Measurements from ENCODE around the gene MUC4.

Gene MUC4

DNA sequence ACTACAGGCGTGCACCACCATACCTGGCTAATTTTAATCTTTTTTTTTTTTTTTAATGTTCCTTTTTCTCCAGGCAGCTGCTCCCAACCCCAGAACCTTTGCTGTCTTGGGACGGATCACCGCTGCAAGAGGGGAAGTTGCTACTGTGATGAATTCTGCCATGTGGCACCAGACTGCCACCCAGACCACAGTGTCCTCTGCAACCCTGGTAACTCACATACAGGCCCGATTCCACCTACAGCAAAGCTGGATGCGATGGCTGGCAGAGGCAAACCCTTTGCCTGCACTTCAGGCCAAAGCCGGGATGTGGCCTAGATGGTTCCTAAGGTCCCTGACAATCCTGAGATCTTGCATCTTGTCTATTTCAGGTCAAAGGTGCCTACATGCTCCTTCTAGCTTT is 103.7 kb downstream of the MUC4 start:
- DNase-seq (ENCODE audit: low read depth) = no peak
- TF ChIP-seq CTCF (IDR thresholded peaks at IDR 0.05; ENCODE audit: low read depth, low read length) (no peak), MYC (IDR thresholded peaks at IDR 0.05; ENCODE audit: low read depth, low read length) (no peak), POLR2A (IDR thresholded peaks at IDR 0.05; ENCODE audit: extremely low read depth, insufficient read length) (no peak)
- TF ChIP-seq, protein P1, sequence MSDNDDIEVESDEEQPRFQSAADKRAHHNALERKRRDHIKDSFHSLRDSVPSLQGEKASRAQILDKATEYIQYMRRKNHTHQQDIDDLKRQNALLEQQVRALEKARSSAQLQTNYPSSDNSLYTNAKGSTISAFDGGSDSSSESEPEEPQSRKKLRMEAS (IDR thresholded peaks at IDR 0.05; ENCODE audit: low read depth, low read length) = no peak

GRCh38 chr3:195705081-195705991 is 106.4 kb downstream of the MUC4 start:
- no peak overlapping the region for H3K4me3 ChIP-seq (ENCODE audit: low read depth, low read length)
- TF ChIP-seq POLR2A (IDR thresholded peaks at IDR 0.05; ENCODE audit: extremely low read depth, insufficient read length) (no peak), MYC (IDR thresholded peaks at IDR 0.05; ENCODE audit: low read depth, low read length) (no peak), CTCF (IDR thresholded peaks at IDR 0.05; ENCODE audit: low read depth, low read length) (no peak)
- TF ChIP-seq, protein P1 (IDR thresholded peaks at IDR 0.05; ENCODE audit: low read depth, low read length) = no peak
- DNase-seq (ENCODE audit: low read depth) = no peak

More for the DNA sequence above, 103.7 kb downstream of the MUC4 start:
- H3K4me3 ChIP-seq (ENCODE audit: low read depth, low read length) = no peak overlapping the region

DNA sequence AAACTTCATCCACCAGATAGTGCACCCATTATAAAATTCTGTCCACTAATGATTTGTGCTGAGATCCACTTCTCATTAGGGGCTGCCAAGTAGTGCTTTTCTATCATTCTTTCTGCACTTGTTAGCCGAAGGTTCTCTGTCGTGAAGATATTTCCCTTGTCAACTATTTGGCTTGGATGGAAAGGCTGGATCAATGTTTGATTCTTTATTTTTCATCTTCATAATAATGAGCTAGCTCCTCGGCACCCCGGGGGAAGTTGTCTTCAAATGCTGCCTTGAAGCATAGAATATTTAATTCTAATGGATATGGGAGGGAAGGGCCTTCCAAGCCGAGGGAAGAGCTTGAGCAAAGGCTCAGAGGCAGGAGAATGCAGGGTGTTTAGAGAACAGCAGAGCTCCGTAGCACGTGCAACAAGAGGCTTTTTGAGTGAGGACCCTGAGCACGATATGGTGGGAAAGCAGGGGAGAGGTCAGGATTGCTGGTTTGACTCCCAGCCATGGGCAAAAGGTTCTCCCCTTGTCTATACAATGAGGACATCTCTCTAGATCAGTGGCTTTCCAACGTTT is 107.2 kb downstream of the MUC4 start:
- TF ChIP-seq, protein P1 (IDR thresholded peaks at IDR 0.05; ENCODE audit: low read depth, low read length) = no peak
- no peak for TF ChIP-seq CTCF (IDR thresholded peaks at IDR 0.05; ENCODE audit: low read depth, low read length)
- TF ChIP-seq POLR2A (IDR thresholded peaks at IDR 0.05; ENCODE audit: extremely low read depth, insufficient read length) = no peak
- no peak for TF ChIP-seq MYC (IDR thresholded peaks at IDR 0.05; ENCODE audit: low read depth, low read length)
- DNase-seq (ENCODE audit: low read depth) = no peak

GRCh38 chr3:195703776-195704175 is 108.0 kb downstream of the MUC4 start:
- TF ChIP-seq CTCF (IDR thresholded peaks at IDR 0.05; ENCODE audit: low read depth, low read length) (no peak), MYC (IDR thresholded peaks at IDR 0.05; ENCODE audit: low read depth, low read length) (no peak), POLR2A (IDR thresholded peaks at IDR 0.05; ENCODE audit: extremely low read depth, insufficient read length) (no peak)
- TF ChIP-seq, protein P1 (IDR thresholded peaks at IDR 0.05; ENCODE audit: low read depth, low read length) = no peak
- H3K4me3 ChIP-seq (ENCODE audit: low read depth, low read length) = no peak overlapping the region

More for the DNA sequence above, 107.2 kb downstream of the MUC4 start:
- H3K4me3 ChIP-seq (ENCODE audit: low read depth, low read length) = no peak overlapping the region

DNA sequence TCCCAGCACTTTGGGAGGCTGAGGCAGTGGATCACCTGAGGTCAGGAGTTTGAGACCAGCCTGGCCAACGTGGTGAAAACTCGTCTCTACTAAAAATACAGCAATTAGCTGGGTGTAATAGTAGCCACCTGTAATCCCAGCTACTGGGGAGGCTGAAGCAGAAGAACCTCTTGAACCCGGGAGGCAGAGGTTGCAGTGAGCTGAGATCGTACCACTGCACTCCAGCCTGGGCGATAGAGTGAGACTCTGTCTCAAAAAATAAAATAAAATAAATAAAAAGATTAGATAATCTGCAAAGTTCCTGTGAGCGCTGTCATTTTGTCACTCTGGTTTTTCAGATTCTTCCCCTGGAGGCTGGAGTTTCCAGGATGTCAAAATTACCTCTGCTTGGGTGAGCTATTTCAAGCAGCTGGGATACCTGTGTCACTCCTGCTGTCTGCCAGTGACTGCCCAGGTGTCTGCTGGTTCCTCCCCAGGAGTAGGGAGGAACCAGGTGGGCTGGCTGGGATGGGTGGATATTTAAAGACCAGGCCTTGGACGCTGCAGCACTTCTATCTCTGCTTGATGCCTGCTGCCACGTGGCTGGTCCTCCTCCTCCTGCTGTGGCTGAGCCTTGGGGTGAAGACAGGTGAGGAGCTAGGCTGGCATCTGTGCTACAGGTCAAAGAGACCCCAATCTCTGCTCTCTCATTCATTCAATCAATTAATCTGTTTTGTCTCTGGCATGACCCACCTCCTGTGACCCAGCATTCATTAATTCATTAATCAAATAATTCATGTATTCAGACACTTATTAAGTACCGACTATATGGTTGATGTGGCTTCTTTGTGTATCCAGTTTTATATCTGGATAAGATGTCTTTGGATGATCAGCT is 110.5 kb downstream of the MUC4 start:
- no peak for DNase-seq (ENCODE audit: low read depth)
- TF ChIP-seq, protein P1 (IDR thresholded peaks at IDR 0.05; ENCODE audit: low read depth, low read length) = no peak
- TF ChIP-seq CTCF (IDR thresholded peaks at IDR 0.05; ENCODE audit: low read depth, low read length) = no peak
- no peak for TF ChIP-seq MYC (IDR thresholded peaks at IDR 0.05; ENCODE audit: low read depth, low read length)
- TF ChIP-seq POLR2A (IDR thresholded peaks at IDR 0.05; ENCODE audit: extremely low read depth, insufficient read length) = no peak
- no peak overlapping the region for H3K4me3 ChIP-seq (ENCODE audit: low read depth, low read length)

More at GRCh38 chr3:195703776-195704175, 108.0 kb downstream of the MUC4 start:
- DNase-seq (ENCODE audit: low read depth) = no peak
